Activated T-helper 1 cell treated with anti-CD3 and anti-CD28 coated beads, Interleukin-12 subunit alpha, Interleukin-12 subunit beta, Interleukin-2, Interleukin-4 antibody, amounts not matched to agents 30 ng/mL and 10 ng/mL and 1 ng/mL, durations not matched to agents 14 hours and 24 hours and 36 hours (primary cell): Measurements from ENCODE around the gene SHISA3. TPM values are rescaled to one million over a fixed set of nuclear protein-coding genes. Genes with fewer than 3 reads are reported as not detected.

Experiments
- DNase-seq: peaks from one replicate; pipeline ENCODE4 v3.0.0; 2021; ENCODE audit warnings: low spot score
- H3K27ac Mint-ChIP-seq: one replicate; pipeline ENCODE4 v1.8.0; 2021; ENCODE audit warnings: mild to moderate bottlenecking, mixed read lengths
- H3K27me3 Mint-ChIP-seq: one replicate; pipeline ENCODE4 v1.8.0; 2022; ENCODE audit warnings: mild to moderate bottlenecking, moderate library complexity, mixed read lengths; ENCODE audit not compliant: insufficient read depth
- H3K36me3 Mint-ChIP-seq: one replicate; pipeline ENCODE4 v1.8.0; 2021; ENCODE audit warnings: low read depth, mixed read lengths
- H3K4me1 Mint-ChIP-seq: one replicate; pipeline ENCODE4 v1.8.0; 2021; ENCODE audit warnings: low read depth, mixed read lengths
- H3K4me3 Mint-ChIP-seq: one replicate; pipeline ENCODE4 v1.8.0; 2021; ENCODE audit warnings: mild to moderate bottlenecking, moderate library complexity, mixed read lengths
- H3K9me3 Mint-ChIP-seq: one replicate; pipeline ENCODE4 v1.8.0; 2021; ENCODE audit warnings: mixed read lengths
- intact Hi-C: fragments of 100-400 bp; cut with micrococcal nuclease; formaldehyde crosslinking; loops from one replicate; pipeline ENCODE4 v1.15.1; 2024
- total RNA-seq: library from RNA; stranded (reverse); gene quantifications from 2 replicates; pipeline ENCODE4 v1.2.3, GENCODE V29; 2022

The SHISA3 gene
- total RNA-seq, 1 donor from 2014 or later, result not detected

DNA sequence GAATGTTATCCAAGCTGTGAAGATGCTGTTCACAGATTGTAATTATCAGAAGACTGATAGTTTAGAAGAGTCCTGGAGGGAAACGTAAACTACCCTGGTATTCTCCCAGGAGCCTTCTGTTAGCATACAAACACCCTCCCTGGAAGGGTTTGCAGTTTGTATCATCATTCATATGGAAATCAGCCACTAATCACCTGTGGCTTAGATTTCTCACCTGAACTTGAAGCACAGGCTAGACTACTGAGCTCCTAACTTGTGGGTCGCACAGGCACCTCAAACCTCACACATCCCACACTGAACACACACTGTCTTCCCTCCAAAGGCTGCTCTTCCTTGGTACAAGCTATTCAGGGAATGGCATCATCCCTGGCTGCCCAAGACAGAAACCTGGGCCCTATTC lies 30.7 kb downstream of the SHISA3 start:
- Mint-ChIP-seq H3K4me3 (no peak overlapping the region), H3K27me3 (no peaks in the 10 kb centered on the region), H3K4me1 (no peaks in the 10 kb centered on the region), H3K9me3 (no peaks in the 10 kb centered on the region), H3K36me3 (peaks cover 3% of the 10 kb centered on the region), H3K27ac (no peak overlapping the region)
- no peak for DNase-seq
- intact Hi-C loops, result no loop called here

DNA sequence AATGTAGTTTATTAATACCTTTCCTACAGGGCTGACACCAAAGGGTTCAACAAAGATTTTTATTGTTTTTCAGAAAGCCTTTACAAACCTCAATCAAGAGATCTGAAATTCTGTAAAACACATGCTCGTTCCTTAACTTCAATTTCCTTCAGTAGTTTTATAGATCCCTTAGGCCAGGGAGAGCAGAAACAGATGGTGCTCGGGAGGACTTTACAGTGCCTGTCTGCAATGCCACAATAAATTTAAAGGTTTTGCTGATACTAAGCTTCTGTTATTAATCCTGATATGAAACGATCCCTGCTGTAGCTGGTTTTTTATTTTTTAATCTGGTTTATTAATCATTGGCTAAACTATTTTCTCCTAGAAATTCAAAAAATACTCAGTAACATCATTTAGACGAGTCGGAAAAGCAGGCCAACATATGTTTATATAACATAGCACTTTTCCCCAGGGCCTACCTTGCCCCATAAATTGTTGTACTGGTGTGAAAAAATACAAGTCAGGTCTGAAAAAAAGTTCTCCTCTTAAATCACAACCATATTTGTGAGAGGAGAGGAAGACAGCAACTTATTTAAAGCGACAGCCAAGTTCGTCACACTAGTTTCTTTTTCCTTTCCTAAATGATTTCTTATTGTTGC lies 39.8 kb downstream of the SHISA3 start:
- H3K9me3 Mint-ChIP-seq, result no peaks in the 10 kb centered on the region
- intact Hi-C loops, result loop anchor here (2.0 kb wide), 1 partner anchor 18 kb away; no protein-coding TSS in a partner anchor

DNA sequence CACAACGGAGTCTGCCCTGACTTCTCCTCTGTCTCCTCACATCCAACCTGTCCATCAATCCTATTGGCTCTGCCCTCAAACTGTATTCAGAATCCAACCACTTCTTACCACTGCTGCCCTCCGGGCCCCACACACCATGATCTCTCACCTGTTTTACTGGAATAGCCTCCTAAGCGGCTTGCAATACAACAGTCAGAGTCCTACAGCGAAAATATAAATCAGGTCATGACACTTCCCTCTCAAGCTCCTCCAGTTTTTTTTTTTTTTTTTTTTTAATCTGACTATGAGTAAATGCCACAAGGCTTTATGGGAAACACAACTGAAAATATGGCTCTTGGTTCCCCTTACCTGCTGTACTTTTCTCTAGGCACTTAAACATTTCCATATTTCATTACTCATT lies 42.8 kb downstream of the SHISA3 start:
- H3K4me1 Mint-ChIP-seq, result no peaks in the 10 kb centered on the region
- intact Hi-C loops, result no loop called here
- H3K27ac Mint-ChIP-seq, result no peak overlapping the region
- no peaks in the 10 kb centered on the region for H3K9me3 Mint-ChIP-seq
- H3K36me3 Mint-ChIP-seq, result peaks cover 9% of the 10 kb centered on the region
- no peak for DNase-seq
- H3K27me3 Mint-ChIP-seq, result no peaks in the 10 kb centered on the region
- H3K4me3 Mint-ChIP-seq, result no peak overlapping the region

More for the DNA sequence above, 39.8 kb downstream of the SHISA3 start:
- Mint-ChIP-seq H3K4me1 (no peaks in the 10 kb centered on the region), H3K4me3 (no peak overlapping the region), H3K27ac (no peak overlapping the region), H3K36me3 (peaks cover 10% of the 10 kb centered on the region), H3K27me3 (no peaks in the 10 kb centered on the region)
- no peak for DNase-seq

DNA sequence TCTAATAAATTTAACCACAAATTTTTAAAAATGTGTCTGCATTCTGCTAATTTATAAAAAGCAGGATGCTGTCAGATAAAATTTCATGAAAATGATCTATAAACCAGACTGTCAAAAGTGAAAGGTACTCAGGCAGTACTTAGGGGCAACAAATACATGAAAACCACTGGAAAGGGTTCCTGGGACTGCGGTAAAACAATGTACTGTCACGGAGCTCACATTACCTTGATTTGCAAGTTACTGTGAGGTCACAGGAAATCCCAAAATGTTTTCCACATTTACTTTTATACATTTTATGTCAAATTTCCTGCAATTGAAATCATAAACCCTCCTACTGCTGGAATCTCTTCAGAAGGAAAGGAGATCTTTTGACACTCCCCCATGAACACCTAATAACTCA lies 45.3 kb downstream of the SHISA3 start:
- intact Hi-C loops, result no loop called here
- Mint-ChIP-seq H3K9me3 (no peaks in the 10 kb centered on the region), H3K4me1 (no peaks in the 10 kb centered on the region), H3K36me3 (peaks cover 2% of the 10 kb centered on the region), H3K4me3 (no peak overlapping the region), H3K27me3 (no peaks in the 10 kb centered on the region), H3K27ac (no peak overlapping the region)
- DNase-seq, result no peak

DNA sequence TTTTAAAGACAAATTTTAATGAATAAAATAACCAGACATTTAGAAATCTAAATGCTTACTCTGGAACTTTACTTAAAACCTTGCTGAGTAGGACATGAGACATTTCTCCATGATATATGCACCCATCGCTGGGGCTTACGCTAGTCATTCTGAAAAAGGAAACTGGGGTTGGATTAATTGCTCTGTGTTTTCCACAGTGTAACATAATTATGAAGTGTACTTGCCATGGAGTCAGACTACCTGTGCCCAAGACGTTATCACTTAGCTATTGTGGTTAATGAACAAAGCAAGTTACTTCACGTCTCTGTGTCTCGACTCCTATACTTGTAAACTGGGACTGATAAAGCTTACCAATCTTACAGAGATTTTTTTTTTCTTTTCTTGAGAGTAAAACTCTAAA lies 47.8 kb downstream of the SHISA3 start:
- no peaks in the 10 kb centered on the region for H3K27me3 Mint-ChIP-seq
- H3K4me3 Mint-ChIP-seq, result no peak overlapping the region
- no peak overlapping the region for H3K27ac Mint-ChIP-seq
- H3K9me3 Mint-ChIP-seq, result no peaks in the 10 kb centered on the region
- H3K4me1 Mint-ChIP-seq, result no peaks in the 10 kb centered on the region
- H3K36me3 Mint-ChIP-seq, result peaks cover 2% of the 10 kb centered on the region
- intact Hi-C loops, result no loop called here
- DNase-seq, result no peak

DNA sequence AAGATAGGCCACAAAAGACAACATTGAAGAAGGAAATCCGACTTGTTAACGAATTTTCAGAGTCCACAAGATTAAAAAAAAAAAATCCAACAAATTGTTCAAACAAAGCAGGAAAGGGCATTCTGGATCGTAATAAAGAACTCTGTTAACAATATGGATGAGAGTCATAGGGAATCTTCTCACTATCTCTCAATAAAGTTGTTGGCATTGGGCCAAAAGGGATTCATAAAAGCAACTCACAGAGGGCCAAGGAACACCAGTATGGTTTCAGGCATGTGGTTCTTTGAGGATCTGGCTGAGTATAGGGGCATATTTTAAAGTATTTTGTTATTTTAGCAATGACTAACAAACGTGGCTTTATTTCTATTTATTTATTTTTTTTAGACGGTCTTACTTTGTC lies 49.5 kb downstream of the SHISA3 start:
- no peaks in the 10 kb centered on the region for H3K4me1 Mint-ChIP-seq

More for the DNA sequence above, 49.5 kb downstream of the SHISA3 start:
- intact Hi-C loops, result no loop called here
- Mint-ChIP-seq H3K9me3 (no peaks in the 10 kb centered on the region), H3K27ac (no peak overlapping the region), H3K4me3 (no peak overlapping the region), H3K36me3 (peaks cover 2% of the 10 kb centered on the region), H3K27me3 (no peaks in the 10 kb centered on the region)
- no peak for DNase-seq

Other genes starting within 250 kb of the SHISA3 start
- gene BEND4, start 244.8 kb upstream of the SHISA3 start, total RNA-seq, result 0.20 and 0.47 TPM in 2 replicates